GM18873 (cell line): ENCODE data around the gene TBC1D32.
"Not testable (repeated sequence)": the region's sequence is repeated elsewhere in the genome, so short reads cannot be mapped to it uniquely, and the experiment has no call there.

Experiments
- ATAC-seq: cut with Tn5 transposase; IDR thresholded peaks from one replicate; pipeline ENCODE4 v1.9.1; 2021; ENCODE audit warnings: mild to moderate bottlenecking, moderate library complexity, moderate number of reproducible peaks; ENCODE audit not compliant: unreplicated experiment, low FRiP score

The TBC1D32 gene

DNA sequence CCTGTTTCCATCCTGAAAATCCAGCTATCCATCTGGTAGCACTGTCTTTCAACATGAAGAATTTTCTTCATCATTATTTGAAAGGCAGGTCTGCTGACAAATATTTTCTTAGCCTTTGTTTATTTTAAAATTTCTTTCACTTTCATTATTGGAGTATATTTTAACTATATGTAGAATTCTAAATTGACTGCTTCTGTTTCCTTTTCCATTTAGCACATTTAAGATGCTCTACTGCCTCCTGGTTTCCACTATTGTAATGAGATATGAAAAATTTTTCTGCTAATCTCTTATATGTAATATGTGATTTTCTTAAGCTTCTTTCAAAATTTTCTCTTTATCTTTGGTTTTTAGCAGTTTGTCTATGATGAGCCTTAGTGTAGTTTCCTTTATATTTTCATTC lies 97.3 kb downstream of the TBC1D32 start:
- ATAC-seq = no peak

DNA sequence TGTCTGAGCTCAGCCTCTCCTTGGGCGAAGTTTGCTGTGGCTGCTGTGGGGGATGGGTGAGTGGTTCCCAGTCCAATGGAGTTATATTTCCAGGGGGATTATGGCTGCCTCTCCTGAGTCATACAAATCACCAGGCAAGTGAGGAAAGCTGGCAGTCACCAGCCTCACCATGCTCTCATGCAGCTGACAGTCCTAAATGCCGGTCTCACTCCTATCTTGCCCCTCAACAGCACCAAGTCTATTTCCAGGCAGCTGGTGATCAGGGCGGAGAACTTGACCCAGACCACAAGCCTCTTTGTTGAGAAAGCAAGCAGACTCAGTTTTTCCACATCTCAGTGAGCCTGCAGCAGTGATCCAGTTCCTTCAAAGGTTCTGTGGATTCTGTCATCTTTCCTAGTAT lies 98.9 kb downstream of the TBC1D32 start:
- ATAC-seq = no peak

DNA sequence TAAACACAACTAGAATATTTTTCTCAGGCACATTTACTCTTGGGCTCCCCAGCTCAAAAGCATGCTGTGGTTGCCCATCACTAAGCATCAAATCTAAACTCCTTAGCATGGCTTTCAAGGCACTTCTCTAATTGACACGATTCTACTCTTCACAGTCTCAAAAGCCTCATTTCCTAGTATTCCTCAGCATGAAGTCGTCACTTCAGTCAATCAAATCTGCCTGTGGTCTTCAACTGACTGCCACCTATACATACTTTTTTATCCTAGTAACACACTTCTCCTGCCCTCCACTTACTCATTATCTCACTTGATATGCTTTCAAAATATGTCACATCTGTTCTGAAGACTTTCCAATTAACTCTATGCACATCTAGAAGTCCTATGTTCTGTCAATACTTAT lies 110.3 kb downstream of the TBC1D32 start:
- ATAC-seq = no peak

DNA sequence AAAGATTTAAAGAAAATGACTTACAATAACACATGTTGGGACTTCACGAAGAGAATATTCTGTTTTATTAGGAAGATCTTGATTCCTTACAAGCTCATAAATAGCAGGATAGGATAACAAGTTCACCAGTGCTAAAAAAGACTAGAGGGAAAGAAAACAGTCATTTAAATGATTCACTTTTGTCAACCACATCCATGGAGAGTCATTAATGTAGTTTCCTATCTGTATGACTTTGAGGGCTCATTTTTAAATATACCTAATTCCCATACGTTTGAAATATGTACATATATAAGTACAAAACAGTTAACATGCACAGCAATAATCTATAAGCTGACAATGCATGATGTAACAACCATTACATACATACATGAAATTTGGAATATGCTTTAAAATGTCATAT lies 111.1 kb downstream of the TBC1D32 start:
- ATAC-seq = no peak

DNA sequence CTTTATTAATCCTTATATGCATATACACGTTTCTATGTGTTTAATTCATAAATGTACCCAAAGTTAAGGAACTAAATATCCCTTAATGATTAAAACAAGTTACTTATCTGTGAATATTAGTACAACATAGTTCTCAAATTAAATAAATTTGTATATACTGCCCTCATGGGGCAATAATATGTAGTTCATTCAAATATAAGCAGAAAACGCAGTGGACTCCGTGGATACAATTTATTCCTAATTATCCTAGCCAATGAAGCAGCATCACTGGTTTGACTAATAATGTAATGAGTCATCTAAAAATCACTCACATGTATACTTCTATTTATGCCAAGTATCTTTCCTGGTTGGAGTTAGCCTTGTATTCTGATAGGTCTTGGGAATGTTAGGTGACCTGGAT lies 111.6 kb downstream of the TBC1D32 start:
- no peak for ATAC-seq

DNA sequence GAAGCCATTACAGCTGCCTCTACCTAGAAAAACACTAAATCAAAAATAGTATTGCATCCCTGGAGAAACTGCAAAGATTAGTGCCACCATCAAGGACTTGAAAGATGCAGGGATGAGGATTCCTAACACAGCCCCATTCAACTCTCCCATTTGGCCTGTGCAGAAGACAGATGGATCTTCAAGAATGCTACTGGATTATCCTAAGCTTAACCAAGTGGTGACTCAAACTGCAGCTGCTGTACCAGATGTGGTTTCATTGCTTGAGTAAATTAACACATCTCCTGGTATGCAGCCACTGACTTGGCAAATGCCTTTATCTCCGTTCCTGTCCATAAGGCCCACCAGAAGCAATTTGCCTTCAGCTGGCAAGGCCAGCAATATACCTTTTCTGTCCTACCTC lies 117.4 kb downstream of the TBC1D32 start:
- ATAC-seq = no peak

DNA sequence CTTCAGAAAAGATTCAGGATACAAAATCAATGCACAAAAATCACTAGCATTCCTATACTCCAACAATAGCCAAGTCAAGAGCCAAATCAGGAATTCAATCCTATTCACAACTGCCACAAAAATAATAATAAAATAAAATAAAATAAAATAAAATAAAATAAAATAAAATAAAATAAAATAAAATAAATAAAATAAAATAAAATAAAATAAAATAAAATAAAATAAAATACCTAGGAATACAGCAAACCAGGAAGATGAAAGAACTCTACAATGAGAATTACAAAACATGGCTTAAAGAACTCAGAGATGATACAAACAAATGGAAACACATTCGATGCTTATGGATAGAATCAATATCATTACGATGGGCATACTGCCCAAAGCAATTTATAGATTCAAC lies 120.9 kb downstream of the TBC1D32 start:
- not testable (repeated sequence) for ATAC-seq

DNA sequence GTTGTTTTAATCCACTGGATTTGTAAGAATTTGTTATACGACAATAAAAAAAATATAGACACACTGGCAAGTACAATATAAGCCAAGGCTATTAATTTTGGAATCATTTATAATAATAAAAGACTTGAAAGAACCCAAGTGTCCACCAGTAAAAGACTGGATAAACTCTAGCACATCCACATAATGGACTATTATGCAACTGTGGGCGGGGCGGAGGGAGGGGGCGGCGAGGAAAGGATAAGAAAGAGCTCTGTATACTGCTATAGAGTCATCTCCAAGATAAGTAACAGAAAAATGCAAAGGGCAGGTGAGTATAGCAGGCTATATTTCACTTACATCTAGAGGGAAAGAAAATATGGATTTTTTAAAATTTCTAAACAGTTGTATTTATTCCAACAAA lies 123.3 kb downstream of the TBC1D32 start:
- no peak for ATAC-seq

DNA sequence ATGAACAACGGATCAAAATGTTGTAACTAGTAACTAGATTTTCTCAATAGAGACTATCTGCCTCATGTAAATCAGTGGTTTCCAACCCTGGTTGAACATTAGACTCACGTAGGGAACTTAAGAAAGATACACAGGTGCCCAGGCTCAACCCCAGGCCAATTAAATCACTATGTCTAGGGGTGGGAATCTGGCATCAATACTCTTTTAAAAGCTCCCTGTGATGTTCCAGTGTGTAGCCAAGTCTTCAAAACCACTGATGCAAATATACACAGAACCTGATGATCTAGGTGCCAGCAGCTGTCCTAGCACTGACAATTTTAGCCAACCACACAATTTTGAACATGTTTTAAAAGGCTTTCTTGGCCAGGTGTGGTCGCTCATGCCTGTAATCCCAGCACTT lies 128.7 kb downstream of the TBC1D32 start:
- ATAC-seq = peak; percentile 69

DNA sequence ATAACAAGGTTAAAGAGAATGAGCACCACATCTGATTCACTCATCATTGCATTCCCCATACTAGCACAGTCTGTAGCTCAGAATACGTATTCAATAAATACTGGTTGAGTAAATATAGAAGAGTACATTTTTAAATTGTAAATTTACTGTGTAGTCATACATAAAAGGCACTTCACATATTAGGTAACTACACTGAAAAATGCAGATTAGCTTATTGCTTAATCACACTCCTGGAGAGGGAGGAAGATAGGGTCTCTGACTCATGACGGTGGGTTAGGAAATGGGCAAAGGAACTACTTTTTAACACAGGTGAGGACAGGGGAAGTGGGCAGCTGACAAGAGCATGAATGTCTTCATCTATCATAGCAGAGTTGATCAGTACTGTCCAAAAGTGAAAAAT lies 133.2 kb downstream of the TBC1D32 start:
- no peak for ATAC-seq

DNA sequence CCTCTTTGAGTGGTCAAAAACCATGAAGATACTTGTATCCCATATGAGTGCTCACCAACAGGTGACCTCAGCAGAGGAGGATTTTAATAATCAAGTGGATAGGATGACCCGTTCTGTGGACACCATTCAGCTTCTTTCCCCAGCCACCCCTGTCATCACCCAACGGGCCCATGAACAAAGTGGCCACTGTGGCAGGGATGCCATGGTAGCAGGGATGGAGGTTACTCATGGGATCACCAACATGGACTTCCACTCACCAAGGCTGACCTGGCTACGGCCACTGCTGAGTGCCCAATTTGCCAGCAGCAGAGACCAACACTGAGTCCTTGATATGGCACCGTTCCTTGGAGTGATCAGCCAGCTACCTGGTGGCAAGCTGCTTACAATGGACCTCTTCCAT lies 138.2 kb downstream of the TBC1D32 start:
- not testable (repeated sequence) for ATAC-seq

DNA sequence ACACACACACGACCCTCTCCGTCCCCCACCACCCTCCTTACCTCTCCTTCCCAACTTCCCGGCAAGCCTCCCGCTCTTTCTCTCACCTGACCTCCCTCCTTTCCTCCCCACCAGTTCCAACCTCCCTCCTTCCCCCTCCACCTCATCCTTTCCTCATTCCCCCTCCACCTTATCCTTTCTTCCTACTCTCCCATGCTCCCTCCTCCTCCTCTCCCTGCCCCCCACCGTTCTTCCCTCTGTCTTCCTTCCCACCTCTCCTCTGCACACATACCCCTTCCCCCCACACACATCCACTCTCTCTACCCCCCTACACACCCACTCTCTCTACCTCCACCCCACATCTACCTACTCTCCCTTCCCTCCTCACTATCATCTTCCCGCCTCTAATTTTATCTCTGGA lies 144.2 kb downstream of the TBC1D32 start:
- no peak for ATAC-seq

DNA sequence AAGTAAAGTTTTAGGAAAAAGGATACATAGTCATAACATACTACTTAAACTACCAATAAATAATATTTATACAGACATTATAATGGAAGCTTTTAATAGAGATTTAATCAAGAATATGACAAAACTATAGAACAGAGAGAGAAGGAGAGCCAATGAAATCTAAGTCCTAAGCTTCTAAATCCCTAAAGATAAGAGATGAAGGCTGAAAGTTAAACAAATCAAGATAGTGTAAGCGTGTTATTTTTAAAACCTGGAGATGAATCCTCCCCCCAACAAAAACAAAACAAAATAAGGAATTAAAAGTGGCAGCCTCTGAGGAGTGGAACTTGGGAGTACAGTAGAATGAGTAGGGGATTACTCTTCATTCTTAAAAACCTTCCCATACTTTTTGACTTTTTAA lies 145.9 kb downstream of the TBC1D32 start:
- ATAC-seq = no peak

DNA sequence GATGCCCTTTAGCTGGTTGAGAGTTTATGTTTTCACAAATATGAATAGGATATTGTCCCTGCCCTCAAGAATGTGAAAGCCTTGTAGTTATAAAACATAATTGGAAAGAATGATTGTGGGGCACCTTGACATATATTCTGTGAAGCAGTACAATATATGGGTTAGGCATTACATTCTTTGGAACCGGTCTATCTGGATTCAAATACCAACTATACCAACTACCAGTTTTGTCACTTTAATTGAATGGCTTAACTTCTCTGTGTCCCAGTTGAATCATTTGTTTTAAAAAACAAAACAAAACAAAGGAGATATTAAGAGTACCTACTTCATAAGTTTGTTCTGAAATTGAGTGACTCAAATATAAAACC lies 146.5 kb downstream of the TBC1D32 start:
- no peak for ATAC-seq

DNA sequence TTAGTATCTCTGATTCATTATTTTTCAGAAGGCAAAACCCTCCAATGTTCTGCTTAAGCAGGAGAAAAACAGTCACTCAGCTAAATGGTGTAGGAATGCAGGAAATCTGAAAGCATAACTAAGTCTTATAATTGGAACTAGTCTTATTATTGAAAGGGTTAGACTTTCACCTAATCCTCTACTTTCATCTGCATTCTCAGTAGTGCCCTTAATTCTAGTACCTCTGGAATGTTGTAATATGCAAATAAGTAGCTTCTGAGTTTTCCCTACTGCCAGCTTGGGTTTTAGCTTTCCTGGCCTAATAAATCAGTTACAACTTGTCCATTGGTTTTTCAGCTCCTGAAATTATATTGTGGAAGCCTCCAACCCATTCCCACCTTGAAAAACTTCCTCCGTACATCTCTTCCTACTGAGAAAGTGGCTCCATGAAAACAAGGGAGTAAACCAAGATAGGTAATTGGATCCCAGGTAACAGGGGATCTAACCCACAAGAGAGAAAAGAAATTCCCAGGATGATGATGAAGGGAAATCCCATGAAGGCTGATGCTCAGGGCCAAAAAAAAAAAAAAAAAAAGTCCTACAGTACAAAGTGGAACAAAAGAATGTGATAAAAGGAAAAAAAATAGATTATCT lies 147.0 kb downstream of the TBC1D32 start:
- no peak for ATAC-seq

DNA sequence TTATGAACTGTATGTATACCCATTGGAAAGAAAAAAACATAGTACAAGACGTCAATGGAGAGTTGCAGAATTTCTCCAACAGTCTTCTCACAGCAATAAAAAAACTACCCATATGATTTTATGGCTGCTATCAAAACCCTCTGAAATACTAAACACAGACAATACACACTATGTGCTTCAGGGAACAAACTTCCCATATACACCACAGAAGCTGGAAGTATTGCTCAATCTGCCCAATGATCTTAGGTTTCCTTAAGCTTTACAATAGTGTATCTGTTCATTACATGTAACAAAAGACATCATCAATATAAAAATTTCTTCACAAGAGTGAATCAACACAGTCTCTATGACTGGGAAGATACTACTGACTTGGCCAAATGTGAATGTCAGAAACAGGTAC lies 150.5 kb downstream of the TBC1D32 start:
- ATAC-seq = no peak

DNA sequence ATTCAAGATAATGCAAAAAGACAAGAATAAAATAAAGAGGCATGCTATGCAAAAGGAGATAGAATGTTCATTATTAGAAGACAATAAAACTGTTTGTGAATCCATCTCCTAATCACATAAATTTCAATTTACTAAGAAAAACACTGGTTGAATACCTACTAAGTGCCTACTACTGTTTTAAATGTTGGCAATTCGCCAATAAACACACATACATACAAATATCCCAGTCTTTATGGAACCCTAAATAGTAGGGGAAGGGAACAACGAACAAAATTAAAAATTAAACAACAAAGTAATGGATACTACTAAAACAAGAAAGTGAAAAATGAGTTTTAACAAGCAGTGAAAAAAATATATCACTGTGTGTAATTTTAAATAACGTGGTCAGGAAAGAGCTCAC lies 158.5 kb downstream of the TBC1D32 start:
- no peak for ATAC-seq

DNA sequence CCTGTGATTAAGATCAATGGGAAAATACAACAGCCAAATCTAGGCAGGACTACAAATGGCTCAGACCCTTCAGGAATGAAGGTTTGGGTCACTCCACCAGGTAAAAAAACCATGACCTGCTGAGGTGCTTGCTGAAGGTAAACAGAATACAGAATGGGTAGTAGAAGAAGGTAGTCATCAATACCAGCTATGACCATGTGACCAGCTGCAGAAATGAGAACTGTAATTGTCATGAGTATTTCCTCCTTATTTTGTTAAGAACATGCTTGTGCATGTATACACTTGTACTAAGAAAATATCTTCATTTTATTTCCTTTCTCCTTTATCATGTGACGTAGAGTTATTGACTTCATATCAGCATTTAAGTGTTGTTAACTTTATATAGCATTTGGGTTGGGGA lies 161.8 kb downstream of the TBC1D32 start:
- not testable (repeated sequence) for ATAC-seq

DNA sequence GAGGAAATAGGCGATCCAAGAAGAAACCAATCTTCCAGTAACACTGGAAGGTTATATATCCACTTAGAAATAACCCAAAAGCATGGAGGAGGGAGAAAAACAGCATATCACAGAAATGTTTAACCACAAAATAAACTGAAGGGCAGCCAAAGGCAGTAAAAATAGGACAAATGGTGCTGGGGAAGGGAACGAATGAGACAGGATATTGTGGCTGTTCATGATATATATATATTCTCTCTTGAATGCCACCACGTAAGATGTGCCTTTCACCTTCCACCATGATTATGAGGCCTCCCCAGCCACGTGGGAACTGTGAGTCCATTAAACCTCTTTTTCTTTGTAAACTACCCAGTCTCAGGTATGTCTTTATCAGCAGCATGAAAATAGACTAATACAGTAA lies 162.4 kb downstream of the TBC1D32 start:
- ATAC-seq = no peak

DNA sequence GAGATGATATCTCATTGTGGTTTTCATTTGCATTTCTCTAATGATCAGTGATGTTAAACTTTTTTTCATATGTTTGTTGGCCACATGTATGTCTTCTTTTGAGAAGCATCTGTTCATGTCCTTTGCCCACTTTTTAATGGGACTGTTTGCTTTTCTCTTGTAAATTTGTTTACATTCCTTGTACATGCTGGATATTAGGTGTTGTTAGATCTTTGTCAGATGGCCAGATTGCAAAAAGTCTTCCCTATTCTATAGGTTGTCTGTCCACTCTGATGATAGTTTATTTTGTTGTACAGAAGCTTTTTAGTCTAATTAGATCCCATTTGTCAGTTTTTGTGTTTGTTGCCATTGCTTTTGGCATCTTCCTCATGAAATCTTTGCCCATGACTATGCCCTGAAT lies 172.4 kb downstream of the TBC1D32 start:
- ATAC-seq = no peak

DNA sequence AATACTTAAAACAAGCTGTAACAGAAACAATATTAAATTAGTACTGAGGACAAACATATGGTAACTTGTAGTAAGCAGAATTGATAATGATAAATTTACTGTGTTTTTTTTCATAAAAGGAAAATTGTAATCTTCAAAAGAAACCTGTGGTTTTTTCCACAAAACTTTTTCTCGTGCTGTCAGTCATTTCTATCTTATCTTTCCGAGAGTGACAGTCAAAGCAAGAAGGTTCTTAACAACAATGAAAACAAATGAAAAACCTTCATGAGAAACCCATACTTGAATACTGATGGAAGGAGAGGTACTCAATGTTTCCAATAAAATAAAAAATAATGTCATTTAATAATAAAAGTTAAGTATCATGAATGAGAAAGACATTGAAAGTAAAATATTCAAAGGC lies 174.0 kb downstream of the TBC1D32 start:
- no peak for ATAC-seq

DNA sequence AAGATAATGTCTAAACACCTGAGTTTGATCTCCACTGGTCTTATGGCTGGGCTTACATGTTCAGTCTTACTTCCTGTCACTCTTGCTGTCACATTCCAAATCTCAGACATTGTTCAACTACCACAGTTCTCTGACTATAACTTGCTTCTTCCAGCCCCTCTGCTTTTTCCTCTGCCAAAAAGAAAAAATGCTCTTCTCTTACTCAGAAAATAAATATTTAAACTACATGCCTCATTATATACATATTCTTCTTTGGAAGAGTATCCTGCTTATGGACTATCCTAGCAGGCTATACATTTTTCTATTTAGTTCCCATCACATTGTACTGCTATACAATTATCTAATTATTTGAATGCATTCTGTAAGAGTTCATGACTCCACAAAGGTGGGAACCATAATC lies 175.4 kb downstream of the TBC1D32 start:
- no peak for ATAC-seq

DNA sequence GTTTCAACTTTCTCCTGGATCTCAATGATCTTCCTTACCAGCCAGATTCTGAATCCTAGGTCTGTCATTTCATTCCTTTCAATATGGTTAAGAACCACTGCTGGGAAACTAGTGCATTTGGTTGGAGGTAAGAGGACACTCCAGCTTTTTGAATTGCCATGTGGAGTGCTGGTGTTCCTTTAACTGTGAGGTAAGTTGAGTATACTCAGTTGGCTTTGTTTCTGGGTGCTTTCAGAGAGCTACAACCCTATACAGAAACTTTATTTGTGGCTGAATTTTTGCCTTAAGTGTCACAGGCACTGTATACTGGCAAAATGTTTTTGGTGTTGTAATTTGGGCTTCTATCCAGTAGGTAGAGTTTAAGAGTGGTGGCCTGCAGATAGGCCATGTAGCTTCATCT lies 175.8 kb downstream of the TBC1D32 start:
- no peak for ATAC-seq
